ENCODE results near the gene UNK.

UNK gene, protein sequence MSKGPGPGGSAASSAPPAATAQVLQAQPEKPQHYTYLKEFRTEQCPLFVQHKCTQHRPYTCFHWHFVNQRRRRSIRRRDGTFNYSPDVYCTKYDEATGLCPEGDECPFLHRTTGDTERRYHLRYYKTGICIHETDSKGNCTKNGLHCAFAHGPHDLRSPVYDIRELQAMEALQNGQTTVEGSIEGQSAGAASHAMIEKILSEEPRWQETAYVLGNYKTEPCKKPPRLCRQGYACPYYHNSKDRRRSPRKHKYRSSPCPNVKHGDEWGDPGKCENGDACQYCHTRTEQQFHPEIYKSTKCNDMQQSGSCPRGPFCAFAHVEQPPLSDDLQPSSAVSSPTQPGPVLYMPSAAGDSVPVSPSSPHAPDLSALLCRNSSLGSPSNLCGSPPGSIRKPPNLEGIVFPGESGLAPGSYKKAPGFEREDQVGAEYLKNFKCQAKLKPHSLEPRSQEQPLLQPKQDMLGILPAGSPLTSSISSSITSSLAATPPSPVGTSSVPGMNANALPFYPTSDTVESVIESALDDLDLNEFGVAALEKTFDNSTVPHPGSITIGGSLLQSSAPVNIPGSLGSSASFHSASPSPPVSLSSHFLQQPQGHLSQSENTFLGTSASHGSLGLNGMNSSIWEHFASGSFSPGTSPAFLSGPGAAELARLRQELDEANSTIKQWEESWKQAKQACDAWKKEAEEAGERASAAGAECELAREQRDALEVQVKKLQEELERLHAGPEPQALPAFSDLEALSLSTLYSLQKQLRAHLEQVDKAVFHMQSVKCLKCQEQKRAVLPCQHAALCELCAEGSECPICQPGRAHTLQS

DNA sequence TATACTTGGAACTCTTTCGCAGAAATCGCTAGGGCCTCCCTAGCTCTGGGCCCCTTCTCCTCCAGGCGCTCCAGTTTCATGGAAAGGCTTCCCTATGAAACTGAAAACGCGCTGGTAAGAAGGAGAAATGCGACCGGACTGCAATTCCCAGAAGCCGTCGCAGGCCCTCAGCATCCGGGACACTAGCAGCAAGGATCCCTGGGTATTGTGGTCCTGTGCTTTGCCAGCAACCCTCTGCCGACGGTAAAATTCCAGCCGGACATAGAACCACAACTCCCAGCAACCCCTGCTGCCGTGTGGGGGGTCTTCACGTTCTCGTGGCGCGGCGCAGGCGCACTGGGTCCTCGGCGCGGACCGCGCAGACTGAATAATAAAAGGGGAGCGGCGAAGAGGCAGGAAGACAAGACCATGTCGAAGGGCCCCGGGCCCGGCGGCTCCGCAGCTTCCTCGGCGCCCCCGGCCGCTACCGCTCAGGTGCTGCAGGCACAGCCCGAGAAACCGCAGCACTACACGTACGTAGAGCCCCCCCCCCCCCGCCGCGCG is at the start of gene UNK:
Gene UNK, plus strand, starts transcription at position 334 of the 543 bp plus-strand sequence. Its CDS starts 75 bp downstream, at position 409.
- peak; percentile 98 for DNase-seq (ENCODE audit: low read depth, low spot score)
- H3K4me3 ChIP-seq (ENCODE audit: low read depth, low read length): peak within 1 kb of the TSS; percentile 79
- CTCF ChIA-PET: interaction anchor here (0.9 to 3.3 kb wide), 8 partner anchors 8 to 121 kb away, joined by 3 to 25 read pairs (median 4); partner anchors contain the start of gene GALK1
- TF ChIP-seq, protein P1, sequence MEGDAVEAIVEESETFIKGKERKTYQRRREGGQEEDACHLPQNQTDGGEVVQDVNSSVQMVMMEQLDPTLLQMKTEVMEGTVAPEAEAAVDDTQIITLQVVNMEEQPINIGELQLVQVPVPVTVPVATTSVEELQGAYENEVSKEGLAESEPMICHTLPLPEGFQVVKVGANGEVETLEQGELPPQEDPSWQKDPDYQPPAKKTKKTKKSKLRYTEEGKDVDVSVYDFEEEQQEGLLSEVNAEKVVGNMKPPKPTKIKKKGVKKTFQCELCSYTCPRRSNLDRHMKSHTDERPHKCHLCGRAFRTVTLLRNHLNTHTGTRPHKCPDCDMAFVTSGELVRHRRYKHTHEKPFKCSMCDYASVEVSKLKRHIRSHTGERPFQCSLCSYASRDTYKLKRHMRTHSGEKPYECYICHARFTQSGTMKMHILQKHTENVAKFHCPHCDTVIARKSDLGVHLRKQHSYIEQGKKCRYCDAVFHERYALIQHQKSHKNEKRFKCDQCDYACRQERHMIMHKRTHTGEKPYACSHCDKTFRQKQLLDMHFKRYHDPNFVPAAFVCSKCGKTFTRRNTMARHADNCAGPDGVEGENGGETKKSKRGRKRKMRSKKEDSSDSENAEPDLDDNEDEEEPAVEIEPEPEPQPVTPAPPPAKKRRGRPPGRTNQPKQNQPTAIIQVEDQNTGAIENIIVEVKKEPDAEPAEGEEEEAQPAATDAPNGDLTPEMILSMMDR (IDR thresholded peaks at IDR 0.05; ENCODE audit: insufficient read depth, low read length, missing control alignments): no peak
- POLR2A ChIA-PET: interaction anchor here (0.7 kb wide), 1 partner anchor 232 kb away, joined by 3 read pairs; no protein-coding TSS in a partner anchor

DNA sequence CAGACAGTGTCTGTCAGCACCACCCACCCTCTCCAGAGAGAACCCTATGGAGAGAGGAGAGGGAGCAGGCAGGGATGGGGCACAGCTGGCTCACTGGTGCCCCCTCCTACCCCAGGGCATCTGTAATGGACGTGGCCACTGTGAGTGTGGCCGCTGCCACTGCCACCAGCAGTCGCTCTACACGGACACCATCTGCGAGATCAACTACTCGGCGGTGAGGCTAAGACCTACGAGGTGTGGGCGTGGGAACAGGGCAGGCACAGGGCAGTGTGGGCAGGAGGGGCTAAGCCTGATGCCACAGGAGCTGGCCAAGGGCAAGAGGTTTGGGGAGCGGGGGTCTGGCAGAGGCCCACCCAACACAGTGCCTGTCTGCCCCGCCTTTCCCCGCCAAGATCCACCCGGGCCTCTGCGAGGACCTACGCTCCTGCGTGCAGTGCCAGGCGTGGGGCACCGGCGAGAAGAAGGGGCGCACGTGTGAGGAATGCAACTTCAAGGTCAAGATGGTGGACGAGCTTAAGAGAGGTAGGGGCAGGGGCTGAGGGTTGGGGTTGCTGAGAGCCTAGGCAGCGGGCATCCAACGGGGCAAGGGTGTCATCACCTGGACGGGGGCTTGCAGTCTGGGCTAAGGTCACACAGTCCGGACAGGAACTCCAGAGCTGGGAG is 48.3 kb upstream of the UNK start:
- DNase-seq (ENCODE audit: low read depth, low spot score): no peak
- CTCF ChIA-PET: interaction anchor here (1.0 to 13.1 kb wide), 3 partner anchors 11 to 111 kb away, joined by 3 to 174 read pairs (median 5); partner anchors contain the start of gene SMIM5
- POLR2A ChIA-PET: no interaction called here
- TF ChIP-seq, protein P1 (IDR thresholded peaks at IDR 0.05; ENCODE audit: insufficient read depth, low read length, missing control alignments): no peak
- no peak overlapping the region for H3K4me3 ChIP-seq (ENCODE audit: low read depth, low read length)

DNA sequence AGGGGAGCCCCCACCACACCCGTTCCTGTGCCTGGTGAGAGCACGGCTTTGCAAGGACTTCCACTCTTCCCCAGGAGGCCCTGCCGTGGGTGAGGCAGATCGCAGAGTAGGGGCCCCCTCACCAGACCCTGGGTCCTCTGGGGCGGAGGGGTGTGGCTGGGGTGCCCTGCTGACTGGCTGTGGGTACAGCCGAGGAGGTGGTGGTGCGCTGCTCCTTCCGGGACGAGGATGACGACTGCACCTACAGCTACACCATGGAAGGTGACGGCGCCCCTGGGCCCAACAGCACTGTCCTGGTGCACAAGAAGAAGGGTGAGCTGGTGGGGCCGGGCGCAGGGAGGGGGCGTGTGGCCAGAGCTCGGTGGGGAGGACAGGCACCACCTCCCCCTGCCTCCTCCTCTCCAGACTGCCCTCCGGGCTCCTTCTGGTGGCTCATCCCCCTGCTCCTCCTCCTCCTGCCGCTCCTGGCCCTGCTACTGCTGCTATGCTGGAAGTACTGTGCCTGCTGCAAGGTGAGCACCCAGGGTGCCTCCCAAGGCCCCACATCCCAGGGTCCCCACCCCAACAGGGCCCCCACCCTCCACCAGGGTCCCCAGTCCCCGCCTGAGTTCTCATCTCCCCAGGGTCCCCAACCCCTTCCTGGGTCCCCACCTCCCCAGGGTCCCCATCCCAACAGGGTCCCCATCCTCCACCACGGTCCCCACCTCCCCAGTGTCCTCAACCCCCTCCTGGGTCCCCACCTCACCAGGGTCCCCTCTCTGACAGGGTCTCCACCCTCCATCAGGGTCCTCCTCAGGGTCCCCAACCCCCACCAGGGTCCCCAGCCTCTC is 47.3 kb upstream of the UNK start:
- no peak for DNase-seq (ENCODE audit: low read depth, low spot score)
- POLR2A ChIA-PET: interaction anchor here (0.9 to 1.1 kb wide), 2 partner anchors 8 to 43 kb away, joined by 3 read pairs; no protein-coding TSS in a partner anchor
- TF ChIP-seq, protein P1 (IDR thresholded peaks at IDR 0.05; ENCODE audit: insufficient read depth, low read length, missing control alignments): no peak
- H3K4me3 ChIP-seq (ENCODE audit: low read depth, low read length): no peak overlapping the region
- CTCF ChIA-PET: interaction anchor here (0.7 to 13.1 kb wide), 8 partner anchors 10 to 136 kb away, joined by 3 to 174 read pairs (median 4); partner anchors contain the start of genes RECQL5 and SMIM5

DNA sequence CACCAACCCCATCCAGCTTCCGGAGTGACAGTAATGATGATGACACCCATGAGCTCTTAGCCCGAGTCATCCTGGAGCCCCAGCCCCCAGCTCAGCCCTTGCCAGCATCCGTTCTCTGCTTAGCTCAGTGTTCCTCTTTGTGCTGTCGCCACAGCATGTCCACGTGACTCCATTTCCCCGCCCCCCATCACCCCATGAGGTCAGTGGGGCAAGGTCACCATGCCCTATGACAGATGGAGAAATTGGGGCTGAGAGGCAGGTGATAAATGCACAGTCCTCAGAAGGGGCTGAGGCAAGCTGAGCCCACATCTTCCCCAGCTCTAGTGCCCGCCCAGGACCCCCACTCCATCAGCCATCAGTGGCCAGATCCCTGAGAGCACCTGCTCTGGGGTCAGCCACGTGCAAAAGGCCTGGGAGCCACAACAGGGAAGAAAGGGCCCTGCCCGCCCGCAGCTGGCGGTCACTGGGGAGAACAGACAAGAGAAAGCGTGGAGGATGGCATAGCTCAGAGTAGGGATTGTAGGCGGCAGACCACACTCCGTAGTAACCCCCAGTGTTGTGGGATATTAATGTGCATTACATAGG is 46.3 kb upstream of the UNK start:
- POLR2A ChIA-PET: interaction anchor here (0.9 to 1.1 kb wide), 2 partner anchors 9 to 42 kb away, joined by 3 read pairs; no protein-coding TSS in a partner anchor
- CTCF ChIA-PET: interaction anchor here (0.7 to 13.1 kb wide), 12 partner anchors 9 to 185 kb away, joined by 3 to 174 read pairs (median 3); partner anchors contain the start of genes RECQL5 and SMIM5
- H3K4me3 ChIP-seq (ENCODE audit: low read depth, low read length): no peak overlapping the region
- DNase-seq (ENCODE audit: low read depth, low spot score): no peak
- TF ChIP-seq, protein P1 (IDR thresholded peaks at IDR 0.05; ENCODE audit: insufficient read depth, low read length, missing control alignments): no peak

DNA sequence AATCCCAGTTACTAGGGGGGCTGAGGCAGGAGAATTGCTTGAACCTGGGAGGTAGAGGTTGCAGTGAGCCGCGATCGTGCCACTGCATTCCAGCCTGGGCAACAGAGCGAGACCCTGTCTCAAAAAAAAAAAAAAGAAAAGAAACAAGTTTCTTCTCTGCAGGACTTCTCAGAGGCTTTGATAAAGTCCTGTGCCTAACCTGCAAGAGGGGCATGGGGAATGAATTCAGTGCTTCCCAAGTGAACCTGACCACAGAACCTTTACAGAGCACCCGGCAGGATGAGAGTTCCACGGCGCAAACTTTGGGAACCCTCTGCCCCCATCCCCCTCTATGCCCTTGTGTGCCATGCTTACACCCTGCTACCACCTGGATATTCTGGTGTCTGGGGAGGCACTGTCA is 45.4 kb upstream of the UNK start:
- TF ChIP-seq, protein P1 (IDR thresholded peaks at IDR 0.05; ENCODE audit: insufficient read depth, low read length, missing control alignments): no peak
- no peak for DNase-seq (ENCODE audit: low read depth, low spot score)
- H3K4me3 ChIP-seq (ENCODE audit: low read depth, low read length): no peak overlapping the region
- POLR2A ChIA-PET: no interaction called here
- CTCF ChIA-PET: interaction anchor here (0.7 to 13.1 kb wide), 9 partner anchors 9 to 186 kb away, joined by 3 to 174 read pairs (median 4); partner anchors contain the start of gene SMIM5
